ENCODE data around the gene SNRPA1.

SNRPA1 gene

DNA sequence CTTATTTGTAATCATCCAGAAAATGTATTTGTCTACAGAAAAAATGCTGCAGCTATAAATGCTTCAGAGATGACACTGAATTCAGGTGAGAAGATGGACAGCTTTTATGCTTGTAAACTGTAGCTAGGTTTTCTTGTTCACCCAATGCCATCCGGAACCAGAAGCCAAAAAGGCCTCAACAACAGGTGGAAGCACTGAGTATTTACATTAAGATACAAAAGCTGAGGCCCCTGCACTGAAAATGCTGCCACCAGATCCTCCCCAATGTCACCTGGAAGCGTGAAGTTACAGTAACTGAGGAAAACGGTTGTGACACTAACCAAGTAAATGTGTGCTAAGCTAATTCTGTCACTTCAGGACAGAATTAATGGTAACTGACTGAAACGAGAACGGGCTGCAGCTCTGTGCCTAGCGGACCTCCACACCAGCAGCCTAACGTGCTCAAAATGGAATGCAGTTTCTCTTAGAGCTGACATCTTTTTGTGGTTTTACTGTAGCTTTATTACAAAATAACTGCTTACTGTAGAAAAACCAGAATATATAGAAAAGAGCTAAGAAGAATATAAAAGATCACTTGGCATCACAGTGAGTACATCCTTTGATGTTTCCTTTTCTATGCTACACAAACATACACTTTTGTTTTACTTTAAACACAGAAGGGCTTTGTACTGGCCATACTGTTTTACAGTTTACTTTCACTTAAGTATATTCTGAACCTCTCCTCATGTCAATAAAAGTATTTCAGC lies 50.8 kb downstream of the SNRPA1 start:
- Histone ChIP-seq H3K4me3 (ENCODE audit: low read depth, low read length) (no peak overlapping the region), H3K27ac (ENCODE audit: low read depth, low read length) (no peak overlapping the region)

DNA sequence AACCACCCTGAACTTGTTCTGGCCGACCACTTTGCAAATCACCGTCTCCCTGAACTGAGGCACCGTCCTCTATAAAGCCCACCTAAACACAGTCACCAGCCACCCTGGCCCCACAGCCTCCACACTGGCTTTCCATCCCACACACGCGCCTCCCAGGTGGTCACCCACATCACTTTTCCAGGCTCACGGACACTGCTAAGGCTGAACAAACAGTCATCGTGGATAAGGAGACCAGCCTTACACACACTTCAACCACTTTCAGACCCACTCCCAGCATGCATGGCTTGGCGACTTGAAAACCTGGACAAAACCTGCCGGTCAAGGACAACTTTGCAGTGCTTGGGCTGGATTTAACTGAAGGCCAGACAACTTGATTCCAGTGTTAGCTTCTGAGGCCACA lies 51.6 kb downstream of the SNRPA1 start:
- H3K36me3 ChIP-seq (ENCODE audit: control insufficient read depth, insufficient read depth, low read length) = peaks cover 45% of the 10 kb centered on the region
- H3K4me3 ChIP-seq (ENCODE audit: low read depth, low read length) = no peak overlapping the region
- H3K4me1 ChIP-seq (ENCODE audit: control insufficient read depth, insufficient read depth, low read length) = peaks cover 57% of the 10 kb centered on the region
- H3K9me3 ChIP-seq (ENCODE audit: control insufficient read depth, insufficient read depth, low read depth, low read length) = no peaks in the 10 kb centered on the region
- H3K9ac ChIP-seq (ENCODE audit: low read length) = no peak overlapping the region
- no peaks in the 10 kb centered on the region for H3K27me3 ChIP-seq (ENCODE audit: control insufficient read depth, insufficient read depth, low read length)
- H3K27ac ChIP-seq (ENCODE audit: low read depth, low read length) = no peak overlapping the region

More for the DNA sequence above, 50.8 kb downstream of the SNRPA1 start:
- Histone ChIP-seq H3K9me3 (ENCODE audit: control insufficient read depth, insufficient read depth, low read depth, low read length) (no peaks in the 10 kb centered on the region), H3K9ac (ENCODE audit: low read length) (no peak overlapping the region), H3K27me3 (ENCODE audit: control insufficient read depth, insufficient read depth, low read length) (no peaks in the 10 kb centered on the region), H3K4me1 (ENCODE audit: control insufficient read depth, insufficient read depth, low read length) (peaks cover 60% of the 10 kb centered on the region), H3K36me3 (ENCODE audit: control insufficient read depth, insufficient read depth, low read length) (peaks cover 46% of the 10 kb centered on the region)

DNA sequence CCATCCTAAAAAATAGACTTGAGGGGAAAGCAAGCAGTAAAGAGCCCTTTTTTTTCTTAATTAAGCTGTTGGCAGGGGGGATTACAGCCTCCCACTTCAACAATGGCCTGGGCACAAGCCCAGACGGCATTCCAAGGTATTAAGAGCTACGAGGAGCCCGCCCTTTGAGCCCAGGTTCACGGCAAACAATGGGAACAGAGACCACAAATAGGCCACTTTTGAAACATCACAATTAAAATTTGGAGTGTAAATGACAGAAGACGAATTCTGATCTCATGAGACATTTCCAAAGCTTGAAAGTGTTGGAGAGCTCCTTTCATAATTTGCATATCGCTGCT lies 52.1 kb downstream of the SNRPA1 start:
- Histone ChIP-seq H3K9ac (ENCODE audit: low read length) (no peak overlapping the region), H3K36me3 (ENCODE audit: control insufficient read depth, insufficient read depth, low read length) (peaks cover 41% of the 10 kb centered on the region), H3K27ac (ENCODE audit: low read depth, low read length) (no peak overlapping the region), H3K9me3 (ENCODE audit: control insufficient read depth, insufficient read depth, low read depth, low read length) (no peaks in the 10 kb centered on the region), H3K4me3 (ENCODE audit: low read depth, low read length) (no peak overlapping the region), H3K27me3 (ENCODE audit: control insufficient read depth, insufficient read depth, low read length) (no peaks in the 10 kb centered on the region), H3K4me1 (ENCODE audit: control insufficient read depth, insufficient read depth, low read length) (peaks cover 54% of the 10 kb centered on the region)

DNA sequence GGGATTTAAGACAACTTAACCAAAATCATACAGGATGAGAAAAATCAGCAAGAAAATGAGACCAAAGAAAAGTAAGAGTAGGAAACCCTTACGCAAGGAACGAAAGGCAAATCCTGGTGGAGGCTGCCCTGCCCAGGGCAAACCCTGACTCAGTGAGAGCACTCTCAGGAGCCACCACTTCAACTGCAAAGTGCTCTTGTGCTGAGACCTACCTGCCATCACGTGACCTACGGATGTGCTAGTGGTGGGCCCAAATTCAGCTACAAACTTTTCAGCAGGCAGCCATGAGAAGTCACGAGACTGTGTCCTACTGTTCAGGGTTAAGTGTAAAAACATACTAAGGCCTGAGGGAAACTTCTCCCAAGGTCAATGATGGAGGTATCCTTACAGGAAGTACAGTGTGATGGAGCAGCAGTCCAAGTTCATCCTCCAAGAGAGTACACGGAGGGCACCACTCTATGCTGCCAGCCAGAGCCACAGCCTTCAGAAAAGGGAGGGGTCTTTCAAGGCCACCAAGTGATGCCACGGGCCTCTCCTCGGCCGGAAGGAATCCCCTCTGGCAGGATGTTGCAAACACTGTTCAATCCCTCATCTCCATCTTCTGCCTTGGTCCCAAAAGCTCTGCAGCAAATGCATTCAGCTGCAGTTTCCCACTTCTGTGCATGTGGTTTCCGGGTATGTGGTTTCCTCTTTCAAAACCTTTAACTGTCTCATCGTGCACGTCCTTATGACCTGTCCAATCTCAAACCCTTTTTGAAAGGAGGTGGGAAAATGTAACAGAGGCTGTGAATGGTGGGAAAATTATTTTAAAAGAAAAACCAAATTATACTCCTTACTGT lies 52.7 kb downstream of the SNRPA1 start:
- H3K36me3 ChIP-seq (ENCODE audit: control insufficient read depth, insufficient read depth, low read length) = peaks cover 35% of the 10 kb centered on the region
- no peak overlapping the region for H3K27ac ChIP-seq (ENCODE audit: low read depth, low read length)
- H3K9me3 ChIP-seq (ENCODE audit: control insufficient read depth, insufficient read depth, low read depth, low read length) = no peaks in the 10 kb centered on the region
- no peak overlapping the region for H3K9ac ChIP-seq (ENCODE audit: low read length)
- H3K4me1 ChIP-seq (ENCODE audit: control insufficient read depth, insufficient read depth, low read length) = peaks cover 50% of the 10 kb centered on the region
- no peaks in the 10 kb centered on the region for H3K27me3 ChIP-seq (ENCODE audit: control insufficient read depth, insufficient read depth, low read length)
- H3K4me3 ChIP-seq (ENCODE audit: low read depth, low read length) = no peak overlapping the region

DNA sequence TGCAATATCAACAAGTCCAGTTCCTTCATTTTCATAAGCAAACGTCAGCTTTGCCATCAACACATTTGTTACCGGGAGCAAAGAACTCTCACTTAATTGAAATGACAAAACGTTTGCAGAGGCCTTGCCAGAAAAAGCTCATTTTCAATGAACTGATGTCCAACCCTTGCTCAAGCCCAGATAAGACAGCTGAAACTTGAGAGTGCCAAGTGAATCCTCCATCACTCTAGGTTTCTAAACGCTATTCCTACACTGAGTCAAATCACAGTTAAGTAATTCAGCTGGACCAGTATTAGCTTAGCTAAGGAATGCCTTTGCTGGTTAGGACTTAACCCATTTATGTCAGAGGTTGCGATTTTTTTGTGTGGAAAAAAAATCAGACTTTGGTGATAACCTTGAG lies 54.7 kb downstream of the SNRPA1 start:
- H3K27me3 ChIP-seq (ENCODE audit: control insufficient read depth, insufficient read depth, low read length) = no peaks in the 10 kb centered on the region
- H3K9ac ChIP-seq (ENCODE audit: low read length) = no peak overlapping the region
- H3K9me3 ChIP-seq (ENCODE audit: control insufficient read depth, insufficient read depth, low read depth, low read length) = no peaks in the 10 kb centered on the region
- H3K4me1 ChIP-seq (ENCODE audit: control insufficient read depth, insufficient read depth, low read length) = peaks cover 38% of the 10 kb centered on the region
- H3K27ac ChIP-seq (ENCODE audit: low read depth, low read length) = no peak overlapping the region
- no peak overlapping the region for H3K4me3 ChIP-seq (ENCODE audit: low read depth, low read length)
- peaks cover 35% of the 10 kb centered on the region for H3K36me3 ChIP-seq (ENCODE audit: control insufficient read depth, insufficient read depth, low read length)

DNA sequence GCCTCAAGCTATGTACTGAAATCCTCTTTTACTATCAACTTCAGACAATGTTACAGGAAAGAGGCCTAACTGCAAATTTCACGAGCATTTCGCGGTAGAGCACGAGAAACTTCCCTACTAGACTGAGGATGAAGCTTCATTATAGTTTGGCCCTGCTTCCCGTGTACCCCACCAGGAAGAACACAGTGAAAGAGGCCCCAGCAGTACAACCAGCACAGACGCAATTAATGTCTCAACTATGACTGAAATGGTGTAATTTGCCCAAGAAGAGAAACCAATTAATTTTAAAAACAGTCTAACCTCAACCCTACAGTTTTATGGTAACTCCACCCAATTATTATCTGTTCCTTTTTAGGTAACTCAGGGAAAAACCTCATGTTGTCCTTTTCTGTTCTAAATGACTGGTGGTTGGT lies 55.3 kb downstream of the SNRPA1 start:
- Histone ChIP-seq H3K27me3 (ENCODE audit: control insufficient read depth, insufficient read depth, low read length) (no peaks in the 10 kb centered on the region), H3K9me3 (ENCODE audit: control insufficient read depth, insufficient read depth, low read depth, low read length) (no peaks in the 10 kb centered on the region), H3K36me3 (ENCODE audit: control insufficient read depth, insufficient read depth, low read length) (peaks cover 41% of the 10 kb centered on the region), H3K27ac (ENCODE audit: low read depth, low read length) (no peak overlapping the region), H3K9ac (ENCODE audit: low read length) (no peak overlapping the region), H3K4me1 (ENCODE audit: control insufficient read depth, insufficient read depth, low read length) (peaks cover 32% of the 10 kb centered on the region), H3K4me3 (ENCODE audit: low read depth, low read length) (no peak overlapping the region)

DNA sequence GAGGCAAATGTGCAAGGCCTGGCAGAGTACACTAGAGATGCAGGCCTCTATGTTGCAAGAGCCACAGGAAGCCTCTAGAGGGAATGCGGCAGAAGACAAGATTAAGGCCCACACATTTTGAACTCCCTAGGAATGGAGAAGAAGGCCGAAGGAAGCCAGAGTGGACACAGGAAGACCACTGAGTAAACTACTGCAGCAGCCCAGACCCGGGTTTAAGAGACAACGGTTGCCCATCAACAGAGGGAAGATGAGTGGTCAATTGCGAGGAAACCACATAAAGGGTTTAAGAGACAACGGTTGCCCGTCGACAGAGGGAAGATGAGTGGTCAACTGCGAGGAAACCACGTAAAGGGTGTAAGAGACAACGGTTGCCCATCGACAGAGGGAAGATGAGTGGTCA lies 57.8 kb downstream of the SNRPA1 start:
- Histone ChIP-seq H3K27ac (ENCODE audit: low read depth, low read length) (no peak overlapping the region), H3K4me1 (ENCODE audit: control insufficient read depth, insufficient read depth, low read length) (peaks cover 15% of the 10 kb centered on the region), H3K27me3 (ENCODE audit: control insufficient read depth, insufficient read depth, low read length) (no peaks in the 10 kb centered on the region), H3K36me3 (ENCODE audit: control insufficient read depth, insufficient read depth, low read length) (peaks cover 54% of the 10 kb centered on the region), H3K9me3 (ENCODE audit: control insufficient read depth, insufficient read depth, low read depth, low read length) (no peaks in the 10 kb centered on the region), H3K9ac (ENCODE audit: low read length) (no peak overlapping the region), H3K4me3 (ENCODE audit: low read depth, low read length) (no peak overlapping the region)

DNA sequence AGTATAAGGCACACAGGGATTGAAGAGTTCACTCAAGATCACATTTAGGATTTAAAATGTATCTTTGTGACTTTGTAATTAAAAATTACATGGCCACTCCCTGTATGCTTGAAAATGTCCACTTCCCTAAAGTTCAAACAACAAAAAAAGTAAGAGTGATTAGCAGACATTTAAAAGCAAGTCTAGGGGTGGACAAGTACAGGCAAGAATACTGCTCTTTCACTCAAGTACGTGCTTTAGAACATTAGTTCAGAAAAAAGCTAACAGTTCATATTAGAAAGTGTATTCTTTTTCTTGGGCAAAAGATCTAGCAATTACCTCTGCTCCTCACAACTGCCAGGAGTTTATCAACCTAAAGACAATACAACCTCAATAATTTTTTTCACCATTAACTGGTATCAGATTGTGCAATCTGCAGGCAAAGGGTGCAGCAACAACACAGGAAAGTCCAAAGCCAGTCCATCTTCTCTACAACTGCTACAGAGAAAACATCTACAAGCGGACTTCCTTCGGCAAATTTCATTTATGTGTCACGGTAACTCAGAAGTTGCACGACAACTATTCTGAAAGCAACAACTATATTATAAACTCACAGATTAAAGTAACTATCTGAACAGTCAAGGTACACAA lies 61.3 kb downstream of the SNRPA1 start:
- no peaks in the 10 kb centered on the region for H3K9me3 ChIP-seq (ENCODE audit: control insufficient read depth, insufficient read depth, low read depth, low read length)
- no peak overlapping the region for H3K4me3 ChIP-seq (ENCODE audit: low read depth, low read length)
- peaks cover 57% of the 10 kb centered on the region for H3K36me3 ChIP-seq (ENCODE audit: control insufficient read depth, insufficient read depth, low read length)
- H3K9ac ChIP-seq (ENCODE audit: low read length) = no peak overlapping the region
- H3K27me3 ChIP-seq (ENCODE audit: control insufficient read depth, insufficient read depth, low read length) = no peaks in the 10 kb centered on the region
- H3K27ac ChIP-seq (ENCODE audit: low read depth, low read length) = no peak overlapping the region
- peaks cover 8% of the 10 kb centered on the region; the same call in 1 of the 2 replicates for H3K4me1 ChIP-seq (ENCODE audit: control insufficient read depth, insufficient read depth, low read length)

DNA sequence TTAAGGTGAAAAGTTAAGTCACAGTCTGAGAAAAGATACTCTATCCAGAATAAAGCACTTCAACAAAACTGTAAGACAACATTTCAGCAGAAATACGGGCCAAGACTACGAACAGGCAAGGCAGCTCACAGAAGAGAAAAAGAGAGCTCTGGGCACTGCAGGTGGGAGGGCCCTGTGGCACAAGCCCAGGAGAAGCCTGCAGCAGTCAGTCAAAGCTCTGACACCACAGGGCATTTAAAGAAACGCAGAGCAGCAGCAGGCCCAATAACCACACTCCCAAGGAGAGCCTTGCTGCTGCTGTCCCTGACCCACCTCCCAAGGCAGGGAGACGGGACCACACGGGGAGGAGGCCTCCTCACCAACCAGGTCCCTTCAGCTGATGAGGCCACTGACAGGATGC lies 62.4 kb downstream of the SNRPA1 start:
- no peaks in the 10 kb centered on the region; the same call in 1 of the 2 replicates for H3K9me3 ChIP-seq (ENCODE audit: control insufficient read depth, insufficient read depth, low read depth, low read length)
- H3K4me1 ChIP-seq (ENCODE audit: control insufficient read depth, insufficient read depth, low read length) = peaks cover 15% of the 10 kb centered on the region
- H3K9ac ChIP-seq (ENCODE audit: low read length) = no peak overlapping the region
- H3K27ac ChIP-seq (ENCODE audit: low read depth, low read length) = no peak overlapping the region
- H3K27me3 ChIP-seq (ENCODE audit: control insufficient read depth, insufficient read depth, low read length) = no peaks in the 10 kb centered on the region
- H3K4me3 ChIP-seq (ENCODE audit: low read depth, low read length) = no peak overlapping the region
- peaks cover 59% of the 10 kb centered on the region for H3K36me3 ChIP-seq (ENCODE audit: control insufficient read depth, insufficient read depth, low read length)

Measured in HUES6 (cell line).